Ovary (tissue), 9 donors: ENCODE measurements around the gene BLOC1S4. TPM values are rescaled to one million over a fixed set of nuclear protein-coding genes. Genes with fewer than 3 reads are reported as not detected.

Source experiments
- DNase-seq, 5 donors: peaks; one replicate each; pipeline ENCODE4 v3.0.0-alpha.2; 2019 to 2020
- H3K27ac ChIP-seq, 2 donors: fragments of 200-600 bp; one replicate each; pipeline versions ENCODE4 v1.5.1 to v1.8.0; 2019 to 2022
- H3K27me3 ChIP-seq: fragments of 200-600 bp; one replicate; pipeline ENCODE4 v1.8.0; 2022
- H3K36me3 ChIP-seq: fragments of 200-600 bp; sonication (generic); one replicate; pipeline ENCODE4 v1.5.1; 2019
- H3K4me1 ChIP-seq: one replicate; pipeline ENCODE4 v1.8.1; 2013; ENCODE audit warnings: mild to moderate bottlenecking, moderate library complexity; ENCODE audit not compliant: insufficient read depth
- H3K4me3 ChIP-seq: fragments of 200-600 bp; sonication (generic); one replicate; pipeline ENCODE4 v1.5.1; 2017
- H3K9me3 ChIP-seq, 2 donors: fragments of 200-600 bp in 1 of 2; sonication (generic) in 1 of 2; one replicate each; pipeline versions ENCODE4 v1.5.1 to v1.8.1; 2013 to 2019; ENCODE audit warnings: mild to moderate bottlenecking in 1 of 2, moderate library complexity in 1 of 2
- CTCF ChIP-seq, 3 donors: fragments of 450-650 bp in 2 of 3; fragments of 200-600 bp in 1 of 3; IDR thresholded peaks; one replicate each; pipeline versions ENCODE4 v1.5.1 to v1.8.0; 2016 to 2022; ENCODE audit warnings: antibody characterized with exemption in 3 of 3, mild to moderate bottlenecking in 1 of 3
- EP300 ChIP-seq: sonication (generic); formaldehyde crosslinking; IDR thresholded peaks from one replicate; pipeline ENCODE4 v1.6.1; 2017; ENCODE audit warnings: antibody characterized with exemption
- POLR2A ChIP-seq: fragments of 450-650 bp; IDR thresholded peaks from one replicate; pipeline ENCODE4 v1.6.1; 2017; ENCODE audit warnings: antibody characterized with exemption, mild to moderate bottlenecking, moderate library complexity
- WGBS, 3 donors: extraction: QIAGEN DNeasy Blood & Tissue Kit in 1 of 3; methylation state at CpG; one replicate each; pipeline versions ENCODE4 v1.1.5 to v1.1.7; 2013 to 2017; 5-methylcytosine and 5-hydroxymethylcytosine counted together
- intact Hi-C, 4 donors: fragments of 100-400 bp; cut with DNase I; formaldehyde crosslinking; loops; one replicate each; pipeline versions ENCODE4 v1.11.0 to v1.15.1; 2022 to 2023
- polyA plus RNA-seq, 2 donors: library from polyadenylated mRNA; stranded (reverse); fragments of 200-250 nt in 1 of 2; fragments of 350-450 nt in 1 of 2; fragmentation: Illumina TruSeq in 1 of 2; extraction: RNeasy Lipid Tissue Mini Kit (QIAGEN cat#74804) in 1 of 2; gene quantifications; one replicate each; pipeline ENCODE4 v1.2.3, GENCODE V29; 2013 to 2014
- total RNA-seq, 7 donors: library from RNA; depleted of rRNA in 2 of 7; stranded (reverse); fragments of >200 nt in 2 of 7; fragmentation: NEBNext Ultra II Directional in 3 of 7; extraction: Animal tissue kit (Norgen Biotek cat#: 25700) in 3 of 7; gene quantifications; one replicate each; pipeline versions ENCODE4 v1.1.0 to v1.2.4, GENCODE V29; 2016 to 2023
- donor health status: DM: no; HTN: no; CAD: no; lungs with moderate emphysema.
- donor health status: DM: no; HTN: no; CAD: no.
- donor health status: Bipolar disorder and iron deficiency.
- donor health status: DM: yes; HTN: yes; CAD: no.
- donor health status: DM: no; HTN: no; CAD: no.
- donor health status: DM: yes; HTN: yes; CAD: no.

The BLOC1S4 gene
- total and polyA plus RNA-seq, 9 donors, result 8.8 to 26.9 (median 16.9) TPM

- Histone ChIP-seq H3K9me3 (no peaks in the 10 kb centered on the region), H3K4me1 (no peaks in the 10 kb centered on the region), H3K27me3 (no peaks in the 10 kb centered on the region), H3K27ac (no peak overlapping the region), H3K36me3 (no peaks in the 10 kb centered on the region), H3K4me3 (no peak overlapping the region)
- no peak for DNase-seq
- TF ChIP-seq EP300 (no peak), POLR2A (no peak), CTCF (IDR thresholded peaks at IDR 0.05) (no peak)
- intact Hi-C loops, result no loop called here
- 68 to 72% (median 71%) methylated on average over 11 of the region's 11 CpGs for WGBS, 3 donors
These were observed 49.1 kb downstream of the BLOC1S4 start for GRCh38 chr4:6764976-6765620.

GRCh38 chr4:6765703-6766102, 49.7 kb downstream of the BLOC1S4 start:
- no peak for TF ChIP-seq CTCF (IDR thresholded peaks at IDR 0.05)
- TF ChIP-seq EP300, result no peak
- TF ChIP-seq POLR2A, result no peak
- H3K4me1 ChIP-seq, result no peaks in the 10 kb centered on the region
- no peak overlapping the region for H3K4me3 ChIP-seq
- H3K9me3 ChIP-seq, result no peaks in the 10 kb centered on the region
- WGBS, 3 donors, result 87 to 93% (median 92%) methylated on average over 2 of the region's 2 CpGs
- intact Hi-C loops, result no loop called here
- no peaks in the 10 kb centered on the region for H3K36me3 ChIP-seq
- H3K27ac ChIP-seq, result no peak overlapping the region
- DNase-seq, result no peak
- no peaks in the 10 kb centered on the region for H3K27me3 ChIP-seq

Other genes starting within 250 kb of the BLOC1S4 start
- 1 to 10 TPM in 2 of 7 donors, under 1 TPM in 5; 0.12 to 4.5 (median 0.77) TPM for gene PPP2R2C, start 243.6 kb upstream of the BLOC1S4 start, total RNA-seq
- 1 to 10 TPM in 1 of 2 donors, under 1 TPM in 1; 0.21 to 3.0 TPM for gene PPP2R2C, start 243.6 kb upstream of the BLOC1S4 start, polyA plus RNA-seq
- gene MAN2B2, start 141.0 kb upstream of the BLOC1S4 start, total RNA-seq, result 10 to 100 TPM; 19.1 to 49.2 (median 40.4) TPM
- 10 to 100 TPM; 26.8 to 27.1 TPM for gene MAN2B2, start 141.0 kb upstream of the BLOC1S4 start, polyA plus RNA-seq
- gene MRFAP1, start 75.5 kb upstream of the BLOC1S4 start, total RNA-seq, result 100 to 1,000 TPM; 154 to 367 (median 300) TPM
- 100 to 1,000 TPM; 340 to 351 TPM for gene MRFAP1, start 75.5 kb upstream of the BLOC1S4 start, polyA plus RNA-seq
- 1 to 10 TPM in 1 of 7 donors, under 1 TPM in 4, not detected in 2; 0.37 to 2.1 (median 0.81) TPM for gene S100P, start 22.3 kb upstream of the BLOC1S4 start, total RNA-seq
- under 1 TPM in 1 of 2 donors, not detected in 1; 0.97 TPM for gene S100P, start 22.3 kb upstream of the BLOC1S4 start, polyA plus RNA-seq
- 10 to 100 TPM; 59.3 to 73.6 (median 65.3) TPM for gene MRFAP1L1, start 6.3 kb upstream of the BLOC1S4 start, total RNA-seq
- 10 to 100 TPM; 65.1 to 80.6 TPM for gene MRFAP1L1, start 6.3 kb upstream of the BLOC1S4 start, polyA plus RNA-seq
- gene KIAA0232, start 66.6 kb downstream of the BLOC1S4 start, total RNA-seq, result 10 to 100 TPM; 30.4 to 41.4 (median 39.1) TPM
- gene KIAA0232, start 66.6 kb downstream of the BLOC1S4 start, polyA plus RNA-seq, result 10 to 100 TPM in 1 of 2 donors, 1 to 10 TPM in 1; 8.7 to 16.0 TPM
- gene TBC1D14, start 193.7 kb downstream of the BLOC1S4 start, total RNA-seq, result 10 to 100 TPM; 19.9 to 39.6 (median 34.4) TPM
- gene TBC1D14, start 193.7 kb downstream of the BLOC1S4 start, polyA plus RNA-seq, result 10 to 100 TPM; 24.7 to 40.0 TPM